Measurements from ENCODE around the gene CCDC51.

CCDC51 gene

GRCh38 chr3:48469046-48469915 is 29.4 kb upstream of the CCDC51 start:
- TF ChIP-seq CTCF (conservative IDR thresholded peaks at IDR 0.05; ENCODE audit: control insufficient read depth, insufficient read depth, low read depth, low read length) = no peak
- DNase-seq (ENCODE audit: low read depth) = no peak
- no peak overlapping the region for H3K4me3 ChIP-seq (ENCODE audit: control insufficient read depth, low read depth, low read length)

- no peak for TF ChIP-seq CTCF (conservative IDR thresholded peaks at IDR 0.05; ENCODE audit: control insufficient read depth, insufficient read depth, low read depth, low read length)
- H3K4me3 ChIP-seq (ENCODE audit: control insufficient read depth, low read depth, low read length) = no peak overlapping the region
- no peak for DNase-seq (ENCODE audit: low read depth)
Measured at GRCh38 chr3:48468329-48468731, 28.4 kb upstream of the CCDC51 start.

DNA sequence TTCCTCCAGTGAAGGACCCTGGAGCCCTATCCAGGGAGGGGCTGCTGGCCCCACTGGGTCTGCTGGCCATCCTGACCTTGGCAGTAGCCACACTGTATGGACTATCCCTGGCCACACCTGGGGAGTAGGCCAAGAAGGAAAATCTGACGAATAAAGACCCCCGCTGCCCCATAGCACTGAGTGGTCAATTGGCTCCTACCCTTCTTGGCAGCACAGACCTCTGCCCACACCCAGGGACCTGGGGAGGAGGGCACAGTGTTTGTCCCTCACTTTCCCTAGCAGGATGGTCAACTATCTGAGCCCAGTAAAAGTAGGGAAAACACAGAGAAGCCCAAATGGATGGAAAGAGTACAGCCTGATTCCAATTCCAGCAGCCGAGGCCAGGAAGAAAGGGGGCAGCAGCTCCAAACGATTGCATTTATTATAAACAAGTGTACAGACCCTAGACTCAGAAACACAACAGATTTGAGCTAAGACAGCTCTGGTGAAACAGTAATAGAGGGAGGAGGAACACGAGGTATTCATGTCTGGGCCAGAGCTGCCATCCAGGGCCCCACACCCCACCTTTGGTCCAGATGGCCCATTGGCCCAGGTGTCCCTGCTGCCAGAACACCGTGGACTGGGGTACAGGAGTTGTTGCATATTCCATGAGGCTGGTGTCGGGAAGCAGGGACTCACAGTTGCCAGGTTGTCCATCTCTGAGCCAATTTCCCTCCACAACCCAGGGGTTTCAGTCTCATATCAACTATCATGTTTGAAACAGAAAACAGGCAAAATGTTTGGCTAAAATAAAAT is 27.8 kb upstream of the CCDC51 start:
- TF ChIP-seq CTCF (conservative IDR thresholded peaks at IDR 0.05; ENCODE audit: control insufficient read depth, insufficient read depth, low read depth, low read length) = no peak
- peak overlapping the region; percentile 61 for H3K4me3 ChIP-seq (ENCODE audit: control insufficient read depth, low read depth, low read length)
- DNase-seq (ENCODE audit: low read depth) = no peak

DNA sequence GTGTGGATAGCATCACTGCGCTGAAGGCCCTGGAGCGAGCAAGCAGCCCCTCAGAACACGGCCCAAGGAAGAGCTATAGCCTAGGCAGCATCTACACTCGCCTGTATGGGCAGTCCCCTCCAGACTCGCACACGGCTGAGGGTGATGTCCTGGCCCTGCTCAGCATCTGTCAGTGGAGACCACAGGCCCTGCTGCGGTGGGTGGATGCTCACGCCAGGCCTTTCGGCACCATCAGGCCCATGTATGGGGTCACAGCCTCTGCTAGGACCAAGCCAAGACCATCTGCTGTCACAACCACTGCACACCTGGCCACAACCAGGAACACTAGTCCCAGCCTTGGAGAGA is 27.2 kb upstream of the CCDC51 start:
- no peak for DNase-seq (ENCODE audit: low read depth)
- H3K4me3 ChIP-seq (ENCODE audit: control insufficient read depth, low read depth, low read length) = peak overlapping the region; percentile 61
- TF ChIP-seq CTCF (conservative IDR thresholded peaks at IDR 0.05; ENCODE audit: control insufficient read depth, insufficient read depth, low read depth, low read length) = no peak

DNA sequence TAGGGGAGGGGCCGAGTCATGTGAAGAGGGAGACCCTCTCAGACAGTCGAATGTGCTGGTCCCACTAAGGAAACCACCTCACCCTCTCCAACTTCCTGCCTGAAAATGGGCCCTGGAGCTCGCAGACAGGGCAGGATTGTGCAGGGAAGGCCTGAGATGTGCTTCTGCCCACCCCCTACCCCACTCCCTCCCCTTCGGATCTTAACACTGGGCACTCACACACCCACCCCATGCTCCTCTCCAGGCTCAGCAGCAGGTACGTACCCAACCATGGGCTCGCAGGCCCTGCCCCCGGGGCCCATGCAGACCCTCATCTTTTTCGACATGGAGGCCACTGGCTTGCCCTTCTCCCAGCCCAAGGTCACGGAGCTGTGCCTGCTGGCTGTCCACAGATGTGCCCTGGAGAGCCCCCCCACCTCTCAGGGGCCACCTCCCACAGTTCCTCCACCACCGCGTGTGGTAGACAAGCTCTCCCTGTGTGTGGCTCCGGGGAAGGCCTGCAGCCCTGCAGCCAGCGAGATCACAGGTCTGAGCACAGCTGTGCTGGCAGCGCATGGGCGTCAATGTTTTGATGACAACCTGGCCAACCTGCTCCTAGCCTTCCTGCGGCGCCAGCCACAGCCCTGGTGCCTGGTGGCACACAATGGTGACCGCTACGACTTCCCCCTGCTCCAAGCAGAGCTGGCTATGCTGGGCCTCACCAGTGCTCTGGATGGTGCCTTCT is 26.6 kb upstream of the CCDC51 start:
- H3K4me3 ChIP-seq (ENCODE audit: control insufficient read depth, low read depth, low read length) = peak overlapping the region; percentile 61
- TF ChIP-seq CTCF (conservative IDR thresholded peaks at IDR 0.05; ENCODE audit: control insufficient read depth, insufficient read depth, low read depth, low read length) = no peak
- DNase-seq (ENCODE audit: low read depth) = no peak

DNA sequence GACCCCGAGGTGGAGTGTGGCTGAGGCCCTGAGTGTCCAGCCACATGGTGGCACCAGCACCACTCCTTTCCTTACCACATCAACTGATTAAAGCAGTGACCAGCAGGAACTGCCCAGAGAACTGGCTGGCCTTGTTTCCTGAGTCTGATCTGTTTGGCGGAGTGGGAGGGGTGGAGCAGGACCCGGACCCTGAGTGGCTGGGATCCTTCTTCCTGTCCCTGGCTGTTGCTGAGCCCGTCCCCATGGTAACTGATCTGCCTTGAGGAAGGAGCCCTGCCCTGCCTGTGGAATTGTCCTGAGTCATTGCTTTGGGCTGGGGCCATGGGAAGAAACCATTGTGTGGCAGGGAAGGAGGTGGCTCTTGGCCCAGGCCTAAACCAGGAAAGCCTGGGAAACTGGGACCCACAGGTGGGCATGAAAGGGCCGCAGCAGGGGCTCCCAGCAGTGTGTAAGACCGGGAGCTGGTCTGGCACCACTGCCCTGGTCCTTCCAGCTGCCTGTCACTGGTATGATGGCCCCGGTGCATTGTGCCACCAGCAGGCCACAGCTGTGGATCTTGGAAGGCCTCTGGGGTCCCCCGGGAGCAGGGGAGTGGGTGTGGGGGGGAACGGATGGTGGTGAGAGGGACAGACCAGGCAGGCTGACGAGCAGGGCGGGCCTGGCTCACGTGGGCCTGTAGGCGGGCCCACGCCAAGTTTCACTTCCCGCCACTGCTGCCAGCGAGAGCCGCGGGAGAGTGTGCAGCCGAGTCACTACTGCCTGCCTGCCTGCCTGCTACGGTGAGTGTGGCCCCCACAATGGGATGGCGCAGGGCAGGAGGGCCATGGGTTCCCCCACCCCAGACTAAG is 25.8 kb upstream of the CCDC51 start:
- peak overlapping the region; percentile 61 for H3K4me3 ChIP-seq (ENCODE audit: control insufficient read depth, low read depth, low read length)
- peak; percentile 100 for DNase-seq (ENCODE audit: low read depth)
- TF ChIP-seq CTCF (conservative IDR thresholded peaks at IDR 0.05; ENCODE audit: control insufficient read depth, insufficient read depth, low read depth, low read length) = peak; percentile 64
